Stimulated activated CD4-positive, alpha-beta T cell treated with anti-CD3 and anti-CD28 coated beads, Interleukin-4, amount 100 ng/mL, for 1 hour (primary cell): ENCODE measurements around the gene PELI2.

Experiments
- DNase-seq: peaks from one replicate; pipeline ENCODE4 v3.0.0-alpha.2; 2020

The PELI2 gene

GRCh38 chr14:56180754-56181542, 62.7 kb downstream of the PELI2 start:
- DNase-seq, result no peak

GRCh38 chr14:56181681-56182085, 63.5 kb downstream of the PELI2 start:
- DNase-seq, result no peak

GRCh38 chr14:56182410-56182809, 64.2 kb downstream of the PELI2 start:
- DNase-seq, result no peak

- DNase-seq, result no peak
These were observed 65.5 kb downstream of the PELI2 start for GRCh38 chr14:56183631-56184157.

- no peak for DNase-seq
These were observed 67.8 kb downstream of the PELI2 start for GRCh38 chr14:56185992-56186391.

- no peak for DNase-seq
These were observed 69.5 kb downstream of the PELI2 start for GRCh38 chr14:56187736-56188135.

- DNase-seq, result no peak
These were observed 71.1 kb downstream of the PELI2 start for GRCh38 chr14:56189307-56189706.

- DNase-seq, result no peak
These were observed 75.1 kb downstream of the PELI2 start for GRCh38 chr14:56193347-56193746.

GRCh38 chr14:56194042-56194441, 75.8 kb downstream of the PELI2 start:
- no peak for DNase-seq

- no peak for DNase-seq
These were observed 77.0 kb downstream of the PELI2 start for GRCh38 chr14:56195223-56195622.

GRCh38 chr14:56195704-56196103, 77.5 kb downstream of the PELI2 start:
- no peak for DNase-seq

GRCh38 chr14:56196274-56196673, 78.1 kb downstream of the PELI2 start:
- no peak for DNase-seq

- DNase-seq, result no peak
These were observed 78.9 kb downstream of the PELI2 start for GRCh38 chr14:56197150-56197549.

GRCh38 chr14:56198438-56198837, 80.2 kb downstream of the PELI2 start:
- no peak for DNase-seq

- DNase-seq, result no peak
These were observed 81.1 kb downstream of the PELI2 start for GRCh38 chr14:56199095-56199981.

- no peak for DNase-seq
These were observed 81.9 kb downstream of the PELI2 start for GRCh38 chr14:56199982-56200577.

- DNase-seq, result no peak
These were observed 84.0 kb downstream of the PELI2 start for GRCh38 chr14:56202256-56202655.

- DNase-seq, result no peak
These were observed 87.7 kb downstream of the PELI2 start for GRCh38 chr14:56205881-56206280.

- no peak for DNase-seq
These were observed 88.4 kb downstream of the PELI2 start for GRCh38 chr14:56206596-56206995.

GRCh38 chr14:56207626-56208292, 89.5 kb downstream of the PELI2 start:
- DNase-seq, result no peak

- no peak for DNase-seq
These were observed 90.3 kb downstream of the PELI2 start for GRCh38 chr14:56208520-56208919.

- no peak for DNase-seq
These were observed 92.4 kb downstream of the PELI2 start for GRCh38 chr14:56210571-56210970.

- no peak for DNase-seq
These were observed 92.9 kb downstream of the PELI2 start for GRCh38 chr14:56211084-56211483.
